HepG2 (cell line): ENCODE measurements around the gene RUNX3. TPM values are rescaled to one million over a fixed set of nuclear protein-coding genes. Genes with fewer than 3 reads are reported as not detected.

Source experiments
- ATAC-seq: fragments of 200-7000 bp; cut with Tn5 transposase; 3 replicates; pipeline ENCODE4 v1.9.1; 2020; ENCODE audit warnings: mild to moderate bottlenecking, moderate library complexity
- BruUV-seq: library from RNA; stranded (reverse); fragments of 400-500 nt; replicated peaks from 2 replicates; lab custom pipeline; 2021; lab: Mats Ljungman, UMichigan
- CTCF ChIA-PET: fragments of 300-600 bp; formaldehyde crosslinking; extraction: SDS; loops from one replicate; lab custom pipeline; 2021; ENCODE audit warnings: low total read pairs, inconsistent platforms, low intra/inter-chr PET ratio; lab: Yijun Ruan, JAX
- POLR2A ChIA-PET: fragments of 350-600 bp; sonication (Branson Sonifier 250); formaldehyde crosslinking; loops from one replicate; lab custom pipeline; 2020; ENCODE audit warnings: antibody characterized with exemption, inconsistent platforms; lab: Yijun Ruan, JAX
- DNase-seq: peaks from one replicate; pipeline ENCODE4 v3.0.0-alpha.2; 2015; ENCODE audit warnings: low spot score
- FAIRE-seq: peaks from 3 replicates; lab custom pipeline; 2011; peaks lifted over from hg19 to GRCh38; lab: Jason Lieb, UNC
- H2AFZ ChIP-seq: one replicate; pipeline ENCODE4 v1.6.1; 2011; ENCODE audit warnings: low read length, inconsistent platforms
- H3K27ac ChIP-seq: fragments of 300-600 bp; 3 replicates; pipeline ENCODE4 v1.8.0; 2011; ENCODE audit warnings: mixed run types, mild to moderate bottlenecking, mixed read lengths, low read length, inconsistent platforms; ENCODE audit not compliant: insufficient read depth; ENCODE audit errors: extremely low read length
- H3K27me3 ChIP-seq, 2 experiments: fragments of 200-600 bp in 1 of 2; 2 replicates in 1 of 2; 3 replicates in 1 of 2; pipeline versions ENCODE4 v1.6.0 to v1.8.0; 2011; ENCODE audit warnings: low read length in 2 of 2, mild to moderate bottlenecking in 2 of 2, moderate library complexity in 2 of 2, inconsistent platforms in 1 of 2; ENCODE audit not compliant: insufficient read depth in 2 of 2, control insufficient read depth in 1 of 2
- H3K36me3 ChIP-seq, 2 experiments: fragments of 200-600 bp in 1 of 2; replicated peaks in 1 of 2; 2 replicates in 1 of 2; 3 replicates in 1 of 2; pipeline versions ENCODE4 v1.5.1 to v1.8.0; 2011; ENCODE audit warnings: low read length in 2 of 2, inconsistent platforms in 1 of 2; ENCODE audit not compliant: insufficient read depth in 2 of 2, control insufficient read depth in 1 of 2
- H3K4me1 ChIP-seq: 2 replicates; pipeline ENCODE4 v1.5.1; 2012; ENCODE audit warnings: low read length, inconsistent platforms; ENCODE audit not compliant: insufficient read depth
- H3K4me2 ChIP-seq: 2 replicates; pipeline ENCODE4 v1.6.0; 2011; ENCODE audit warnings: low read depth, low read length, inconsistent platforms
- H3K4me3 ChIP-seq, 3 experiments: fragments of 200-600 bp in 1 of 3; sonication (generic), shearing (Covaris generic) in 1 of 3; replicated peaks in 1 of 3; 2 replicates each; pipeline ENCODE4 v1.5.1; 2011 to 2016; ENCODE audit warnings: low read length in 3 of 3, inconsistent platforms in 2 of 3, low read depth in 2 of 3, mild to moderate bottlenecking in 2 of 3, control low read depth in 1 of 3, mixed read lengths in 1 of 3; ENCODE audit not compliant: insufficient read depth in 1 of 3
- H3K79me2 ChIP-seq: one replicate; pipeline ENCODE4 v1.6.1; 2011; ENCODE audit warnings: low read length, inconsistent platforms; ENCODE audit not compliant: insufficient read depth
- H3K9ac ChIP-seq: 2 replicates; pipeline ENCODE4 v1.6.0; 2011; ENCODE audit warnings: mild to moderate bottlenecking, low read depth, low read length, inconsistent platforms; ENCODE audit not compliant: insufficient read depth
- H3K9me3 ChIP-seq: 2 replicates; pipeline ENCODE4 v1.5.1; 2012; ENCODE audit warnings: mild to moderate bottlenecking, low read length
- H4K20me1 ChIP-seq: 2 replicates; pipeline ENCODE4 v1.6.0; 2011; ENCODE audit warnings: inconsistent platforms, mild to moderate bottlenecking, low read length, moderate library complexity; ENCODE audit not compliant: insufficient read depth
- ATAD3A ChIP-seq: sonication (generic); formaldehyde crosslinking; IDR thresholded peaks from 2 replicates; pipeline ENCODE4 v1.4.0; 2020; ENCODE audit warnings: missing genetic modification reagents
- DRAP1 ChIP-seq: IDR thresholded peaks from 2 replicates; pipeline ENCODE4 v1.6.1; 2016; ENCODE audit warnings: missing genetic modification reagents, missing compliant biosample characterization
- ELK4 ChIP-seq: sonication (generic); formaldehyde crosslinking; IDR thresholded peaks from 2 replicates; pipeline ENCODE4 v1.9.0; 2021; ENCODE audit warnings: missing genetic modification reagents, borderline replicate concordance
- FOXK1 ChIP-seq: sonication (generic); formaldehyde crosslinking; IDR thresholded peaks from 2 replicates; pipeline ENCODE4 v1.4.0; 2020; ENCODE audit warnings: low read depth, missing genetic modification reagents, borderline replicate concordance
- LCORL ChIP-seq, 2 experiments: fragments of 450-650 bp in 1 of 2; sonication (generic) in 1 of 2; formaldehyde crosslinking in 1 of 2; IDR thresholded peaks; 2 replicates each; pipeline versions ENCODE4 v1.5.0 to v1.6.1; 2017 to 2020; ENCODE audit warnings: antibody characterized with exemption in 1 of 2, missing genetic modification reagents in 1 of 2
- MAFG ChIP-seq: sonication (generic); formaldehyde crosslinking; IDR thresholded peaks from 2 replicates; pipeline ENCODE4 v1.5.1; 2020; ENCODE audit warnings: mild to moderate bottlenecking, missing genetic modification reagents
- MXD3 ChIP-seq: IDR thresholded peaks from 2 replicates; pipeline ENCODE4 v1.6.1; 2016; ENCODE audit warnings: mild to moderate bottlenecking, missing biosample characterization, missing genetic modification reagents
- NFYB ChIP-seq: sonication (generic); formaldehyde crosslinking; IDR thresholded peaks from 2 replicates; pipeline ENCODE4 v1.4.0; 2020; ENCODE audit warnings: missing genetic modification reagents
- PITX1 ChIP-seq: sonication (generic); formaldehyde crosslinking; IDR thresholded peaks from 2 replicates; pipeline ENCODE4 v1.5.1; 2020; ENCODE audit warnings: mild to moderate bottlenecking, missing genetic modification reagents
- ZFP36 ChIP-seq: fragments of 150-350 bp; IDR thresholded peaks from 2 replicates; pipeline ENCODE4 v1.6.1; 2018; ENCODE audit warnings: borderline replicate concordance, low read length, low read depth; ENCODE audit not compliant: partially characterized antibody
- ZNF256 ChIP-seq: sonication (generic); formaldehyde crosslinking; conservative IDR thresholded peaks from 2 replicates; pipeline ENCODE4 v1.4.0; 2020; ENCODE audit warnings: missing genetic modification reagents
- ZNF430 ChIP-seq: sonication (generic); formaldehyde crosslinking; IDR thresholded peaks from 2 replicates; pipeline ENCODE4 v1.9.0; 2021; ENCODE audit warnings: mild to moderate bottlenecking, missing genetic modification reagents
- ZNF629 ChIP-seq: sonication (generic); formaldehyde crosslinking; conservative IDR thresholded peaks from 2 replicates; pipeline ENCODE4 v1.5.0; 2020; ENCODE audit warnings: missing genetic modification reagents
- ZNF710 ChIP-seq: sonication (generic); formaldehyde crosslinking; IDR thresholded peaks from 2 replicates; pipeline ENCODE4 v1.5.0; 2020; ENCODE audit warnings: mild to moderate bottlenecking, missing genetic modification reagents, borderline replicate concordance
- WGBS: methylation state at CpG from one replicate; pipeline ENCODE4 v1.1.6; 2017; ENCODE audit warnings: low lambda C conversion rate; 5-methylcytosine and 5-hydroxymethylcytosine counted together
- in situ Hi-C: cut with HindIII; loops from 2 replicates; pipeline ENCODE4 v1.10.0; 2017; ENCODE audit warnings: low pct_unique_long_range_greater_than_20kb; ENCODE audit not compliant: extremely low pct_ligation_motif_present
- intact Hi-C: fragments of 100-400 bp; cut with micrococcal nuclease; formaldehyde crosslinking; loops from one replicate; pipeline ENCODE4 v1.10.0; 2022; ENCODE audit not compliant: unreplicated experiment
- polyA plus RNA-seq, 8 experiments: library from polyadenylated mRNA; depleted of rRNA in 3 of 8; stranded (reverse) in 7 of 8; unstranded in 1 of 8; fragments of >200 nt; fragmentation: Illumina TruSeq in 4 of 8; extraction: Trizol in 4 of 8; gene quantifications; 2 replicates each; pipeline versions ENCODE4 v1.2.1 to v1.2.3, GENCODE V29; 2011 to 2016; ENCODE audit warnings: low read depth in 4 of 8, missing spikeins in 1 of 8, mixed read lengths in 1 of 8; ENCODE audit not compliant: insufficient read depth in 1 of 8
- total RNA-seq, 5 experiments: library from RNA; depleted of rRNA; stranded (reverse); fragments of >200 nt; fragmentation: Illumina TruSeq; extraction: Trizol; gene quantifications; 2 replicates each; pipeline ENCODE4 v1.2.3, GENCODE V29; 2016; ENCODE audit warnings: low read depth in 1 of 5
- TF ChIP-seq, protein P1 (sequence below): sonication (generic); formaldehyde crosslinking; IDR thresholded peaks from 2 replicates; pipeline ENCODE4 v1.4.0; 2020; ENCODE audit warnings: mild to moderate bottlenecking, missing genetic modification reagents

Gene RUNX3
- total and polyA plus RNA-seq, 2 of the 13 experiments (the other 11 are each of a cell fraction or from before 2014, with no cell fraction given), result 0.04 to 0.22 TPM

- H3K4me3 ChIP-seq, result no peak overlapping the region
- peaks cover 55% of the 10 kb centered on the region for H3K4me1 ChIP-seq
- H3K9me3 ChIP-seq, result no peaks in the 10 kb centered on the region
- H3K36me3 ChIP-seq, result no peaks in the 10 kb centered on the region
- H2AFZ ChIP-seq, result no peak overlapping the region
- no peaks in the 10 kb centered on the region for H3K79me2 ChIP-seq
- no peak overlapping the region for H3K27ac ChIP-seq
- peak; percentile 5; the same call in 2 of the 3 replicates for ATAC-seq
- DNase-seq, result no peak
- intact Hi-C loops (loop anchor here (5.0 kb wide), 1 partner anchor 154 kb away; no protein-coding TSS in a partner anchor), in situ Hi-C loops (no loop called here)
- H3K9ac ChIP-seq, result no peak overlapping the region
- CTCF ChIA-PET, result no interaction called here
- H3K27me3 ChIP-seq, result peaks cover 3 to 10% of the 10 kb centered on the region in 2 experiments; a peak in 3 of 5 replicates
- H4K20me1 ChIP-seq, result no peaks in the 10 kb centered on the region
- no peak overlapping the region for H3K4me2 ChIP-seq
- BruUV-seq, result no TSS peak
- FAIRE-seq, result no peak
- POLR2A ChIA-PET, result no interaction called here
- 52% methylated on average over 6 of the region's 9 CpGs for WGBS
- TF ChIP-seq MXD3 (CRISPR knock-in tag), result no peak
- TF ChIP-seq ZNF430 (CRISPR knock-in tag), result no peak
- TF ChIP-seq ZFP36, result no peak
- no peak for TF ChIP-seq PITX1 (CRISPR knock-in tag)
- no peak for TF ChIP-seq ATAD3A (CRISPR knock-in tag)
- no peak for TF ChIP-seq ZNF629 (CRISPR knock-in tag)
- TF ChIP-seq ZNF256 (CRISPR knock-in tag), result no peak
- no peak for TF ChIP-seq NFYB
- no peak for TF ChIP-seq FOXK1 (CRISPR knock-in tag)
- no peak for TF ChIP-seq MAFG (CRISPR knock-in tag)
- TF ChIP-seq DRAP1, result no peak
- TF ChIP-seq ELK4 (CRISPR knock-in tag), result no peak
- no peak for TF ChIP-seq LCORL (IDR thresholded peaks at IDR 0.05)
- TF ChIP-seq LCORL (CRISPR knock-in tag; IDR thresholded peaks at IDR 0.05), result no peak
- TF ChIP-seq, protein P1, sequence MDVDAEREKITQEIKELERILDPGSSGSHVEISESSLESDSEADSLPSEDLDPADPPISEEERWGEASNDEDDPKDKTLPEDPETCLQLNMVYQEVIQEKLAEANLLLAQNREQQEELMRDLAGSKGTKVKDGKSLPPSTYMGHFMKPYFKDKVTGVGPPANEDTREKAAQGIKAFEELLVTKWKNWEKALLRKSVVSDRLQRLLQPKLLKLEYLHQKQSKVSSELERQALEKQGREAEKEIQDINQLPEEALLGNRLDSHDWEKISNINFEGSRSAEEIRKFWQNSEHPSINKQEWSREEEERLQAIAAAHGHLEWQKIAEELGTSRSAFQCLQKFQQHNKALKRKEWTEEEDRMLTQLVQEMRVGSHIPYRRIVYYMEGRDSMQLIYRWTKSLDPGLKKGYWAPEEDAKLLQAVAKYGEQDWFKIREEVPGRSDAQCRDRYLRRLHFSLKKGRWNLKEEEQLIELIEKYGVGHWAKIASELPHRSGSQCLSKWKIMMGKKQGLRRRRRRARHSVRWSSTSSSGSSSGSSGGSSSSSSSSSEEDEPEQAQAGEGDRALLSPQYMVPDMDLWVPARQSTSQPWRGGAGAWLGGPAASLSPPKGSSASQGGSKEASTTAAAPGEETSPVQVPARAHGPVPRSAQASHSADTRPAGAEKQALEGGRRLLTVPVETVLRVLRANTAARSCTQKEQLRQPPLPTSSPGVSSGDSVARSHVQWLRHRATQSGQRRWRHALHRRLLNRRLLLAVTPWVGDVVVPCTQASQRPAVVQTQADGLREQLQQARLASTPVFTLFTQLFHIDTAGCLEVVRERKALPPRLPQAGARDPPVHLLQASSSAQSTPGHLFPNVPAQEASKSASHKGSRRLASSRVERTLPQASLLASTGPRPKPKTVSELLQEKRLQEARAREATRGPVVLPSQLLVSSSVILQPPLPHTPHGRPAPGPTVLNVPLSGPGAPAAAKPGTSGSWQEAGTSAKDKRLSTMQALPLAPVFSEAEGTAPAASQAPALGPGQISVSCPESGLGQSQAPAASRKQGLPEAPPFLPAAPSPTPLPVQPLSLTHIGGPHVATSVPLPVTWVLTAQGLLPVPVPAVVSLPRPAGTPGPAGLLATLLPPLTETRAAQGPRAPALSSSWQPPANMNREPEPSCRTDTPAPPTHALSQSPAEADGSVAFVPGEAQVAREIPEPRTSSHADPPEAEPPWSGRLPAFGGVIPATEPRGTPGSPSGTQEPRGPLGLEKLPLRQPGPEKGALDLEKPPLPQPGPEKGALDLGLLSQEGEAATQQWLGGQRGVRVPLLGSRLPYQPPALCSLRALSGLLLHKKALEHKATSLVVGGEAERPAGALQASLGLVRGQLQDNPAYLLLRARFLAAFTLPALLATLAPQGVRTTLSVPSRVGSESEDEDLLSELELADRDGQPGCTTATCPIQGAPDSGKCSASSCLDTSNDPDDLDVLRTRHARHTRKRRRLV, result no peak
- TF ChIP-seq ZNF710, result no peak
Observed at GRCh38 chr1:24948079-24948827, 18.2 kb upstream of the RUNX3 start.
